Measurements from ENCODE around the gene ACOXL.
A peak's percentile ranks its signal among the peaks of the same experiment; 100 is the strongest.

ACOXL gene

DNA sequence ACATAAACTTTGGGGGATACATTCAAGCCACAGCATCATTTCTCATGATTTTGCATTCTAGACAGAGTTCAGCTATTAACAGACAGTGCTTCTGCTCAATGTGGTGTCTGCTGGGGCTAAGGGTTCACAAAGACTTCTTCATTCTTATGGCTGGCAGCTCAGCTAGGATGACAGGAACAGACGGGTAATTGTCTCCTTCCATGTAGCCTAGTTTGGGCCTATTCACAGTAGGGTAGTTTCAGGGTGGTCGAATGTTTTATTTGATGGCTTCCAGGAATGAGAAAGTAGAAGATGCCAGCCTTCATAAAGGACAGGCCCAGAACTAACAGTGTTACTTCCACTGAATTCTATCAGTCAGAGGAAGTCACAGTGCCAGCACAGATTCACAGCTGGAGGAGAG lies 362.3 kb downstream of the ACOXL start:
- DNase-seq, result no peak

- DNase-seq, result no peak
Observed at GRCh38 chr2:111095434-111095833, 363.1 kb downstream of the ACOXL start.

GRCh38 chr2:111099402-111099801 lies 367.0 kb downstream of the ACOXL start:
- no peak for DNase-seq

GRCh38 chr2:111100087-111100764 lies 367.9 kb downstream of the ACOXL start:
- peak; percentile 51 for DNase-seq

DNA sequence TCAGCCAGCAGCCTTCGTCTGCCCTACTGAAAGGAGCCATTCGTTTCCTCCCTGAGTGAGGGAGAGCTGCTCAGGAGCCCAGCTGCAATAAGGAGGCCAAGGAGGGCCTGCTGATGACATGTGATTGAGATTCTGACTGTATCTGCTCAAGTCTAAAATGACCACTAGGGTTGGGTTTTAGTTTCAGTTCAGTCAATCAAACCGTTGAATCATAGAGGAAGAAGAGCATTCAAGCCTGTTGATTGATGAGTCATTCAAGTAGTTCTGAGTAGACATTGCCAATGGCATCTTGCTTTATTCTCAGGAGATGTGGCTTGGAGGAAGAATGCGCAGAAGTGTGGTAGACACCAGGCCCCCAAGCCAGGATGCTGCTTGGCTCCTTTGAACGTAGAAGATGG lies 368.4 kb downstream of the ACOXL start:
- peak; percentile 87 for DNase-seq

- peak; percentile 28 for DNase-seq
Observed at GRCh38 chr2:111101592-111101991, 369.2 kb downstream of the ACOXL start.

DNA sequence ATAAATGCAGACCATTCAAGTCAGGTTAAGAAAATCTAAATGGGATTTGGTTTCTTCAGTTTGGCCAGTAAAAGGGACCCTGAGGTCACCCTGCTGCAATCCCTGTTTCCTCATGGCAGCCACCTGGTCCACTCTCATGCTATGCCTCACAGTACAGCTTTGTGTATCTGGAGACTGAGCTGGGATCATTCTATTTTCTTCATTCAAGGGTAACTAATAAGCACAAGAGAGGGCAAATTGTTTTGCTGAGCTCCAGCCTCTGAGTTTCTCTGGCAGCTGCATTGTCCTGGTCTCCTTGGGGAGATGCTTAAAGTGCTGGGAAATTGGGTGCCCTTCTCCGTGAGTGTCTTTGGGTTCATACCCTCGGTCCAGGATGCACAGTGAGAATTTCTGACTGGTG lies 369.8 kb downstream of the ACOXL start:
- no peak for DNase-seq

- DNase-seq, result no peak
Observed at GRCh38 chr2:111105926-111106325, 373.6 kb downstream of the ACOXL start.

DNA sequence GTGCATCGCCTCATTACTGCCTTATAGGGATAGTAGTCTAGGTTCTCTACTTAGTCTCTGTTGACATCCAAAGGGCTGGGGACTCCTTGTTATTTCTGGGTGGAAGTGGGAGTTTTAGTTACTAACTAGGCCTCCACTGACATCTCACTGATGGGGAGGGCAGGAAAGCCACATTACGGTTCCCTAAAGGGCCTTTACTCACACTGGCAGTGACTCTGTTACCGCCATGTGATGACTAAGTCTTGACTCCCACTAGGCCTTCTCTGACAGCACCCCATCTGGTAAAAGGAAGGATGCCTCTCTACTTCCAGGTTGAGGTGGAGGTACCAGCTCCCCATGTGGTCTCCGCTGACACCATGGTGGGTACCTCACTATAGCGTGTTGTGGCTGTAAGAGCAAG lies 374.3 kb downstream of the ACOXL start:
- no peak for DNase-seq

GRCh38 chr2:111108745-111109271 lies 376.4 kb downstream of the ACOXL start:
- no peak for DNase-seq

DNA sequence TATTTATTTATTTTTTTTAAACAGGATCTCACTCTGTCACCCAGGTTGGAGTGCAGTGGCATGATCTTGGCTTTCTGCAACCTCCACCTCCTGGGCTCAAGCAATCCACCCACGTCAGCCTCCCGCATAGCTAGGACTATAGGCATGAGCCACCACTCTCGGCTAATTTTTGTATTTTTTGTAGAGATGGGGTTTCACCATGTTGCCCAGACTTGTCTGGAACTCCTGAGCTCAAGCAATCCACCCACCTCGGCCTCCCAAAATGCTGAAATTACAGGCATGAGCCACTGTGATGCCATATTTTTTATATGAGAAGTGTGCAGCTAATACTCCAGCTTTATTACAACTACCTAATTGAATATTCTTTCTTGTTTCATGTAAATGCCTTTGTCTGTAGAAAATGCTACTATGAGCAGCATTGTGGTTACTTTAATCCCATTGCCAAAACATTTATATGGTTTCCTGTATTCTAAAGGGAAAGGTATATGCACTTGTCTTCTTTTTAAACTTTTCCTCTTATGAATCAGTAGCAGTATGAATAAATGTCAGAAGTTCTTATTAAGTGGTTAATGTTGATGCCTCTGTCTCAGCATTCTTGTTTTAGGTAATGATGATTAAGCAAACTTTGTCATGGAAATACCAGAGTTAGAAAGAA lies 378.9 kb downstream of the ACOXL start:
- peak; percentile 33 for DNase-seq

- DNase-seq, result no peak
Observed at GRCh38 chr2:111113838-111114237, 381.5 kb downstream of the ACOXL start.

DNA sequence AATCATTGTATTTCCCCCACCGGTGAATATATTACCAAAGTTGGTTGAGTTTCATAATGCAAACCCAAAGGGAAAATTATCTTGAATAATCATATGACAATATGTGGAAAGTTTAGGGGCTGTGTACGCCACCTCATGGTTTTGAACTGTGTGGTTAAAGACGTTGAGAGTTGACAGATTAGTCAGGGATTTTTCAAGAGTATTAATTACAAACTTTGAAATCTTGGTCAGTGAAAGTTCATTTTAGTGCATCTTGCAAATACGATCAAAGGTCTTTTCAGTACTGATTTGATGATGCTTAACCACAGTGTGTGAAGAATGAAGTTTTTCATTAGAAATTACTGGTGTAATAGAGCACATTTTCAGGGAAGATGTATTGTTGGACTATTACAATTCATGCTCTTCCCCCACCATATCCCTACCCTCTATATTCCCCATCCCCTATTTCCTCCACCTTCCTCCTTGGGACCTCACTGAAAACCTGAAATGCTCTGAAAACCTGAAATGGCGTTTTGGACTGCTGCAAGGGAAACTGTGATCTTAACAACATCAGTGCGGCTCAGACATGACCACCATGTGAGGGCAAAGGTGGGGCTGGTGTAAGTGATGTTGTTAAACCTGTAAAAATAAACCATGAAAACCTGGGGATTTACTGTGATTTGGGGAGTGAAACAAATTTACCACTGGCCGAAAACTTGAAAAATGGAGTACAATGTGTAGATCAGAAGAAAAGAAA lies 383.8 kb downstream of the ACOXL start:
- DNase-seq, result peak; percentile 81

DNA sequence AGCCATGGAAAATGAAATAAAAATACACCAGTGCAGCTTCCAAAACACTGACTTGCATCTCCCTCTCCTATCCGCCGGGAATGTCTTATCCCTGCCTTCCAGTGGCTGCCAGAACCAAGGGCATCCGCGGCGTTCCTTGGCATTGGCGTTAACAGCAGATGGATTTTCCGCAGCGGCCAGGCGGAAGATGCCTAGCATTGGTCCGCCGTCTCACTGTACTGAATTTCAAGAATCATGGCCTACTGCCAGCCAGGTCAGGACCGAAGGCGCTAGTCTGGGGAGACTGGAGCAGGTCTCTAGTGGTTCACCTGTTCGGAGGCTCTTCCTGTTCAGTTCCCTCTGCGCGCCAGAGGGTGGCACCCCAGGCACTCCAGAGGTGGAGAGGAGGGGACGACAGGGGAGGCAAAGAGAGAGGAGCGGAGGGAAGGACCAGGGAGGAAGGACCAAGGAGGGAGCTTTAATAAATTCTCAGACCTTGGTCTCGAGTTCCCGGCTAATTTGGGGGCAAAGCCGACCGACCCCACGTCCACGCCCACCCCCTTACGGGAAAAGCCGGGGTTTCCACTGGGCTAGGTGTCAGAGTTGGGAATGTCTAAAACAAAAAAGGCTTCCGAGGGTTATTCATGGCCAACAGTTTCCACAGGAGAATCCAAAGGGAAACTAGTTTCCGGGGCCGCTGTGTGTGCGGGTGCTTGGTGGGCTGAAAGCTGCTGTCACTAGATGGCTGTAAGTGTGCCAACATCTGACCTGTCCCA lies 384.6 kb downstream of the ACOXL start:
- peak; percentile 75 for DNase-seq

- DNase-seq, result no peak
Observed at GRCh38 chr2:111117598-111118480, 385.5 kb downstream of the ACOXL start.

- no peak for DNase-seq
Observed at GRCh38 chr2:111118481-111118980, 386.2 kb downstream of the ACOXL start.

DNA sequence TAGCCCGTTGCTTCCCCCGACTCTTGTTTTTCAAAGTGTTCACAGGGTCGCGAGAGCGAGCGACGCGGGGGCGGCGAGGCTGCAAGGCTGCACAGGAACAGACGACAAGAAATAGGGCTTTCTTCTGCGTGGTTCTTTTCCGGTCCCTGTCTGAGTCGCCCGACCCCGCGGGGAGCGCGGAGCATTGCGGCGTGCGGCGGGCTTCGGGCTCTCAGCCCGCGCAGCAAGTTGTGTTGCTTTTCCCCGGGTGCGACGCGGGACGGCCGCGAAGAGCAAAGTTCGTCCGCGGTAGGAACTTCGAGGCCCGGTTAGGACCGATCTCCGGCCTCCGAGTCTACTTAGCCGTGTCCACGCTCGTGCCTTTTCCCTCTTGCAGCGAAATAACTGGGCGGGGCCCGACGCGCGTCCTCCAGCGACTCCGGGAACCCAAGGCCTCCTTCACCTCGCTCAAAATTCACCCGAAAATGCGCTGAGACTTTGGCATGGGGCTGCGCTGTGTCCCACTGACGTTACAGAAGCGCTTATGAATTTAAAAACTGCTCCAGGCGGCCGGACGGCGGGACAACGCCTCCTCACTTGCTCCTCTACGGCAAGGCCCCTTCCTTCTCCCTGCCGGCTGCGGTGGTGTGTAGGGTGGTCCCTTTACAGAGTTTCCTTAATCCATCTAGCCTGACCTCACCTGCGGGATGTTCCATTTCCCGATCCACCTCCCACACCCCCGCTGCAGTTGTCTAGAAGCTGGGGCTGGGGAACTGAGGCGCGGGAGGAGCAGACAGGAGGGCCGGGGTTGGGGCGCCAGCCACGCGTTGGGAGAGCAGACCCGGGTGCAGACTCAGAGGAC lies 386.8 kb downstream of the ACOXL start:
- peak; percentile 23 for DNase-seq

DNA sequence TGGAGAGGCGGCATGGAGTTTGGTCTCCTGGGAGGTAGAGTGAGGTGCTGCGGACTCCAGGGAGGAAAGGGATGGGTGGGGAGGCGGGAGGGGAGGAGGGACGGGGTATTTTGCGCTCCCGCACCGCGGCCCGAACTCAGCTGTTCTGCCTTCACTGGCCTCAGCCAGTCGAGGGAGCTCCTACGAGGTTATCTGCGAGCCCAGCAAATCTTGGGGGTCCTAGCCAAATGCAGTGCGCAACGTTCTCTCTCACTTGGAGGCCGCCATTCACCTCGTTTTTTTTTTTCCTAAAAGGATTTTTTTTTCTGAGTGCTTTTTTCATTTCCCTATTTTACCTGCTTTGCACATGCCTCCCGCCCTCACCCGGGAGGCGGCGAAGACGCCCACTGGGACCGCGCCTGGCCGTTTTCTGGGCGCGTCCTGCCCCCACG lies 387.5 kb downstream of the ACOXL start:
- DNase-seq, result no peak

- DNase-seq, result peak; percentile 87
Observed at GRCh38 chr2:111120253-111121027, 388.1 kb downstream of the ACOXL start, which contains the start of gene BCL2L11. BCL2L11 (plus strand) TSS chr2:111120914; CDS start chr2:111123746, 2,832 bp downstream.

All from activated CD4-positive, alpha-beta T cell treated with anti-CD3 and anti-CD28 coated beads, Interleukin-2, amount 50 U/mL, for 16 hours (primary cell).